Neural cell (in vitro differentiated cells): ENCODE results near the gene ICA1.

Experiments used
- CTCF ChIP-seq: fragments of 450-650 bp; IDR thresholded peaks from 2 replicates; pipeline ENCODE4 v1.5.1; 2014; ENCODE audit warnings: antibody characterized with exemption, mild to moderate bottlenecking, moderate library complexity; ENCODE audit not compliant: poor library complexity, severe bottlenecking
- EP300 ChIP-seq: fragments of 450-650 bp; conservative IDR thresholded peaks from 2 replicates; pipeline ENCODE4 v1.6.1; 2014; ENCODE audit warnings: antibody characterized with exemption, mild to moderate bottlenecking, moderate library complexity; ENCODE audit not compliant: poor library complexity, severe bottlenecking
- POLR2AphosphoS5 ChIP-seq: IDR thresholded peaks from 2 replicates; pipeline ENCODE4 v1.6.1; 2012
- SMC3 ChIP-seq: fragments of 450-650 bp; conservative IDR thresholded peaks from 2 replicates; pipeline ENCODE4 v1.6.1; 2014; ENCODE audit warnings: antibody characterized with exemption, mild to moderate bottlenecking, moderate library complexity; ENCODE audit not compliant: poor library complexity
- TAF1 ChIP-seq: IDR thresholded peaks from 2 replicates; pipeline ENCODE4 v1.6.1; 2012; ENCODE audit warnings: low read depth

GRCh38 chr7:8131694-8132605 lies 130.0 kb downstream of the ICA1 start:
- TF ChIP-seq POLR2AphosphoS5 (no peak), TAF1 (no peak), SMC3 (no peak), CTCF (no peak), EP300 (no peak)
